H9 (cell line): ENCODE data around the gene CCDC7. TPM values are rescaled to one million over a fixed set of nuclear protein-coding genes. Genes with fewer than 3 reads are reported as not detected.

Experiments used
- DNase-seq: peaks from one replicate; pipeline ENCODE4 v3.0.0-alpha.2; 2017
- H2AFZ ChIP-seq: one replicate; pipeline ENCODE4 v1.6.1; 2013; ENCODE audit warnings: mild to moderate bottlenecking, low read length, control low read depth, moderate library complexity
- H2AK5ac ChIP-seq: 2 replicates; pipeline ENCODE4 v1.6.1; 2013; ENCODE audit warnings: low read length, control low read depth, mixed read lengths; ENCODE audit not compliant: insufficient read length
- H2BK120ac ChIP-seq: one replicate; pipeline ENCODE4 v1.6.1; 2013; ENCODE audit warnings: low read depth, mild to moderate bottlenecking, low read length, control low read depth, inconsistent platforms; ENCODE audit not compliant: poor library complexity, severe bottlenecking
- H2BK12ac ChIP-seq: 2 replicates; pipeline ENCODE4 v1.6.1; 2013; ENCODE audit warnings: low read length, control low read depth, mixed read lengths, low read depth; ENCODE audit not compliant: insufficient read length
- H2BK15ac ChIP-seq: 2 replicates; pipeline ENCODE4 v1.6.1; 2013; ENCODE audit warnings: low read depth, low read length, control low read depth
- H2BK20ac ChIP-seq: one replicate; pipeline ENCODE4 v1.6.1; 2013; ENCODE audit warnings: low read depth, mild to moderate bottlenecking, low read length, control low read depth, inconsistent platforms; ENCODE audit not compliant: poor library complexity, severe bottlenecking
- H2BK5ac ChIP-seq: 2 replicates; pipeline ENCODE4 v1.6.1; 2013; ENCODE audit warnings: low read length, control low read depth, mixed read lengths; ENCODE audit not compliant: insufficient read length
- H3K14ac ChIP-seq: 2 replicates; pipeline ENCODE4 v1.6.1; 2013; ENCODE audit warnings: low read length, control low read depth; ENCODE audit not compliant: insufficient read depth
- H3K18ac ChIP-seq: 2 replicates; pipeline ENCODE4 v1.6.1; 2013; ENCODE audit warnings: low read depth, mild to moderate bottlenecking, mixed read lengths, low read length, control low read depth; ENCODE audit not compliant: insufficient read length
- H3K23ac ChIP-seq: 2 replicates; pipeline ENCODE4 v1.6.1; 2013; ENCODE audit warnings: low read length, control low read depth, mixed read lengths, low read depth; ENCODE audit not compliant: insufficient read length
- H3K23me2 ChIP-seq: 2 replicates; pipeline ENCODE4 v1.6.1; 2013; ENCODE audit warnings: low read depth, mild to moderate bottlenecking, mixed read lengths, low read length, control low read depth; ENCODE audit not compliant: insufficient read length, poor library complexity, severe bottlenecking
- H3K27ac ChIP-seq: 2 replicates; pipeline ENCODE4 v1.5.1; 2013; ENCODE audit warnings: low read length, control low read depth, mixed read lengths, low read depth; ENCODE audit not compliant: insufficient read length
- H3K27me3 ChIP-seq: 2 replicates; pipeline ENCODE4 v1.6.1; 2013; ENCODE audit warnings: low read length, control low read depth, inconsistent platforms; ENCODE audit not compliant: insufficient read depth
- H3K4ac ChIP-seq: 2 replicates; pipeline ENCODE4 v1.6.1; 2013; ENCODE audit warnings: low read depth, mild to moderate bottlenecking, control low read depth, inconsistent platforms, low read length, moderate library complexity
- H3K4me1 ChIP-seq: 2 replicates; pipeline ENCODE4 v1.6.1; 2013; ENCODE audit warnings: low read length, control low read depth, inconsistent platforms; ENCODE audit not compliant: insufficient read depth
- H3K4me2 ChIP-seq: 2 replicates; pipeline ENCODE4 v1.6.1; 2013; ENCODE audit warnings: low read length, control low read depth, mixed read lengths; ENCODE audit not compliant: insufficient read length, insufficient read depth
- H3K56ac ChIP-seq: 2 replicates; pipeline ENCODE4 v1.6.1; 2013; ENCODE audit warnings: low read depth, mild to moderate bottlenecking, mixed read lengths, low read length, control low read depth; ENCODE audit not compliant: insufficient read length
- H3K79me1 ChIP-seq: 2 replicates; pipeline ENCODE4 v1.6.1; 2013; ENCODE audit warnings: low read depth, mild to moderate bottlenecking, moderate library complexity, low read length, control low read depth, inconsistent platforms; ENCODE audit not compliant: insufficient read depth, poor library complexity, severe bottlenecking
- H3K79me2 ChIP-seq: 2 replicates; pipeline ENCODE4 v1.6.1; 2013; ENCODE audit warnings: low read length, control low read depth, inconsistent platforms; ENCODE audit not compliant: insufficient read depth
- H3K9ac ChIP-seq: 2 replicates; pipeline ENCODE4 v1.6.1; 2013; ENCODE audit warnings: low read length, control low read depth, mixed read lengths; ENCODE audit not compliant: insufficient read length; ENCODE audit errors: extremely low read depth
- H3K9me3 ChIP-seq: one replicate; pipeline ENCODE4 v1.6.1; 2013; ENCODE audit warnings: low read depth, low read length, inconsistent platforms; ENCODE audit not compliant: control insufficient read depth
- H3T11ph ChIP-seq: one replicate; pipeline ENCODE4 v1.6.1; 2013; ENCODE audit warnings: mild to moderate bottlenecking, low read length, control low read depth, inconsistent platforms
- H4K20me1 ChIP-seq: one replicate; pipeline ENCODE4 v1.6.1; 2013; ENCODE audit not compliant: control insufficient read depth, insufficient read length, insufficient read depth
- H4K5ac ChIP-seq: 2 replicates; pipeline ENCODE4 v1.6.1; 2013; ENCODE audit warnings: low read depth, mild to moderate bottlenecking, mixed read lengths, low read length, control low read depth; ENCODE audit not compliant: insufficient read length
- H4K8ac ChIP-seq: replicated peaks from 2 replicates; pipeline ENCODE4 v1.6.1; 2013; ENCODE audit warnings: low read length, control low read depth, mixed read lengths, low read depth; ENCODE audit not compliant: insufficient read length
- H4K91ac ChIP-seq: 2 replicates; pipeline ENCODE4 v1.6.1; 2013; ENCODE audit warnings: low read depth, mild to moderate bottlenecking, moderate library complexity, mixed read lengths, low read length, control low read depth; ENCODE audit not compliant: insufficient read length
- H3K27ac Mint-ChIP-seq, 3 experiments: 2 replicates in 2 of 3; 3 replicates in 1 of 3; pipeline ENCODE4 v1.8.0; 2020 to 2021; ENCODE audit warnings: mixed read lengths in 3 of 3, mild to moderate bottlenecking in 1 of 3, moderate library complexity in 1 of 3
- H3K27me3 Mint-ChIP-seq: 2 replicates; pipeline ENCODE4 v1.8.0; 2021; ENCODE audit warnings: low read depth, mild to moderate bottlenecking, moderate library complexity, mixed read lengths
- H3K36me3 Mint-ChIP-seq, 3 experiments: 2 replicates in 2 of 3; 3 replicates in 1 of 3; pipeline ENCODE4 v1.8.0; 2020 to 2021; ENCODE audit warnings: low read depth in 3 of 3, mixed read lengths in 3 of 3; ENCODE audit not compliant: insufficient read depth in 1 of 3
- H3K4me1 Mint-ChIP-seq, 2 experiments: 2 replicates each; pipeline ENCODE4 v1.8.0; 2020; ENCODE audit warnings: mixed read lengths in 2 of 2
- H3K4me3 Mint-ChIP-seq, 2 experiments: 2 replicates in 1 of 2; 3 replicates in 1 of 2; pipeline ENCODE4 v1.8.0; 2020 to 2021; ENCODE audit warnings: mild to moderate bottlenecking in 2 of 2, mixed read lengths in 2 of 2, moderate library complexity in 1 of 2
- H3K9me3 Mint-ChIP-seq, 2 experiments: 2 replicates in 1 of 2; 3 replicates in 1 of 2; pipeline ENCODE4 v1.8.0; 2020; ENCODE audit warnings: mild to moderate bottlenecking in 2 of 2, mixed read lengths in 2 of 2, moderate library complexity in 1 of 2
- CTCF ChIP-seq: fragments of 200-600 bp; sonication (generic); conservative IDR thresholded peaks from 3 replicates; pipeline ENCODE4 v1.8.0; 2021; ENCODE audit warnings: antibody characterized with exemption, mild to moderate bottlenecking
- WGBS: extraction: QIAGEN DNeasy Blood & Tissue Kit; methylation state at CpG from one replicate; pipeline ENCODE4 v1.1.7; 2013; ENCODE audit warnings: missing lambda C conversion rate, low lambda C conversion rate, mixed read lengths; ENCODE audit not compliant: insufficient read length; ENCODE audit errors: extremely low coverage; 5-methylcytosine and 5-hydroxymethylcytosine counted together
- total RNA-seq: library from RNA; stranded (reverse); gene quantifications from 2 replicates; pipeline ENCODE4 v1.2.1, GENCODE V29; 2021

The CCDC7 gene
- total RNA-seq, 1 experiment from 2014 or later = 1.6 TPM

DNA sequence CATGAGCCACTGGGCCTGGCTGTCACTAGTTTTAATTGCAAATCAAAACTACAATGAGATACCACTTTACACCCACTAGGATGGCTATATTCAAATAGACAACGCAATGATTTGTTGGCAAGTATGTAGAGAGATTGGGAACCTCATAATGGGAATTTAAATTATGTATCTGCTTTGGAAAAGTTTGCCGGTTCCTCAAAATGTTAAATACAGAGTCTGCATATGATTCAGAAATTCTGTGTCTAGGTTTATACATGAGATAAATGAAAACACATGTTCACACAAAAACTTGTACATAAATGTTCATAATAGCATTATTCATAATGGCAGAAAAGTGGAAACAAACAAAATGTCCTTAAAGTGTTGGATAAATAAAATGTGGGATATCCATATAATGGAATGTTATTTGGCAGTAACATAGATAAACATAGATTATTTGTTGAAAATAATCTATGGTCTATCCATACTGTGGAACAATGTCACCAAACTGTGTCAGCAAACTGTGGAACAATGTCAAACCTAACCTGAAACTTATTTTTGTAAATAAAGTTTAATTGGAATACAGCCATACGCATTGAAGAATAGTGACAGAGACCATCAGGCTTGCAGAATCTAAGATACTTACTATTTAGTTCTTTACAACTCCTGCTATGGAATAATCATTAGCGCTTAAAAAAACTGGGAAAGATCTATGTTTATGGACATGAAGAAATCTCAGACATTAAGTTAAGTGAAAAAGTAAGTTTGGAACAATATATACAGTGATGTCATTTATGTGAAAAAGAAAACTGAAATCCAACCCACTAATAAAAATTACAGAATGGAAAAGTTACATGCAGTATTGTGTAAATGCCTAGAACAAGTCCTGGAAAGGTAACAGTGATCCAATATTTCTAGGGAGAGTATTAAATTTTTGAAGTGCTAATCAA, 70.9 kb downstream of the CCDC7 start:
- Histone ChIP-seq H4K5ac (no peak overlapping the region), H3K9me3 (no peaks in the 10 kb centered on the region), H2BK120ac (no peak overlapping the region), H3K56ac (no peak overlapping the region), H4K8ac (no peak overlapping the region), H3K4me1 (no peaks in the 10 kb centered on the region), H2BK20ac (no peak overlapping the region), H3K23me2 (no peaks in the 10 kb centered on the region), H3T11ph (no peak overlapping the region), H2BK15ac (no peak overlapping the region), H3K14ac (no peak overlapping the region), H3K18ac (no peak overlapping the region), H3K27me3 (no peaks in the 10 kb centered on the region), H2AK5ac (no peak overlapping the region), H3K9ac (no peak overlapping the region), H3K27ac (no peak overlapping the region), H3K23ac (no peak overlapping the region), H3K4me2 (no peak overlapping the region), H3K79me2 (no peaks in the 10 kb centered on the region), H2BK5ac (no peak overlapping the region), H4K20me1 (no peaks in the 10 kb centered on the region), H3K79me1 (no peaks in the 10 kb centered on the region), H2BK12ac (no peak overlapping the region), H3K4ac (no peak overlapping the region), H2AFZ (no peak overlapping the region), H4K91ac (no peak overlapping the region)
- peaks cover 0 to 2% of the 10 kb centered on the region in 2 experiments; a peak in 1 of 4 replicates for H3K4me1 Mint-ChIP-seq
- no peak for TF ChIP-seq CTCF
- WGBS = no CpG with 5 or more reads among the region's 4 CpGs
- no peak overlapping the region; a peak in 1 of 7 replicates for H3K27ac Mint-ChIP-seq
- peaks cover 2 to 10% (median 5%) of the 10 kb centered on the region in 3 experiments; a peak in 6 of 7 replicates for H3K36me3 Mint-ChIP-seq
- DNase-seq = no peak
- no peak overlapping the region for H3K4me3 Mint-ChIP-seq
- H3K9me3 Mint-ChIP-seq = peaks cover 18 to 21% of the 10 kb centered on the region in 2 experiments
- no peaks in the 10 kb centered on the region for H3K27me3 Mint-ChIP-seq
